HL-60/S4 treated with phorbol 12-myristate 13-acetate at 8.2 ng/mL for 4 days and 3 days (cell line): ENCODE measurements around the gene VAPA.

Experiments
- in situ Hi-C: fragments of 300-500 bp; cut with MboI; formaldehyde crosslinking; loops from 2 replicates; pipeline ENCODE4 v1.15.0; 2022; ENCODE audit warnings: low sequenced_read_pairs

The VAPA gene

DNA sequence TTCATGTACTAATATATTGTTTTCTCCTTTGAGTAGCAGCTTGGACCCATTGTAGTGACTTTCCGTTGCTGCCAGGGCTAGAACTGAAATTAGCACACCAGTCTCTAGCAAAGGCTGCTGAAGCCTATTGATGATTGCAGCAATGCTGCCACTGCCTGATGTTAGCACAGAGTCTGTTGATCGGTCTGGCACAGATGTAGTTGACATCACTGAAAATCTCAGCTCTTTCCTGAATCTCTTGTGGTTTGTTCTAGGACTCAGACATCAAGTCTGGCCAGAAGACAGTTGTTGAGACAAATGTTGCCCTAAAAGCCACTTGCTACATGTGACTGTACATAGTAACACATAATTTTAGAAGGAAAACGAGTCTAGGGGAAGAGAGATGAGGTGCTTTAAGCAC is 47.2 kb downstream of the VAPA start:
- in situ Hi-C loops: no loop called here

DNA sequence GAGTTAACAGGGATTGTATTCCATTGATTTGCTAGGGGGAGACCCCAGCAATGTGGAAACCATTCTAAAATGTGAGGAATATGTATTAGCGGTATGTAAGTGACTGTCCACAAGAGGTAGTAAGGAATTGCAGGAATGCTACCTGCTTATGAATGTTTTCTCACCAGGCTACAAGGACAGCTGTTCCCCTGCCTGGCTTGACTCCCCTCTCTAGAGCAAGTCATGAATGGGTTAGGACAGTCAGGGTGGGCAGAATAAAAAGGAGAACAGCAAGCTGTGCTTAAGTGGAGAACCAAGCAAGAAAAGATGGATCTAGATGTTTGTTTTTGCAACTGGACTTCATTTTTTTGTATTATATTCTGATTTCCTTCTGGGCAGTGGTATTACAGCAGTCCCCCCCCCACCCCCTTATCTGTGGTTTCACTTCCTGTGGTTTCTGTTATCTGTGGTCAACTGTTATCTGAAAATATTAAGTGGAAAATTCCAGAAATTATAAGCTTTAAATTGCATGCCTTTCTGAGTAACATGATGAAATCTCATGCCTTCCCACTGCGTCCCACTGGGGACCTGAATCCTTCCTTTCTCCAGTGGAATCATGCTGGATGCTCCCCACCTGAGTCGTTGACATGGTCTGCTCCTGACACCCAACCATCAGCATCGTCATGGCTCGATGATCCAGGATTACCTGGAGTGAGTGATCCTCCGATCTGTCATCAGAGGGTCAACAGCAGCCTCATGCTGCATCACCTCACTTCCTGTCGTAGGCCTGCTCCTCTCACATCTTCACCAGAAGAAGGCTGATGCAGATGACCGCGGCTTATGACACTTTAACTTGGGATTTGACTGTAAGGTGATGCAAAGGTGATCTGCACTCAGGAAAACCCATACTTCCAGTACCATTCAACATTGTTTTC is 52.2 kb downstream of the VAPA start:
- in situ Hi-C loops: no loop called here

DNA sequence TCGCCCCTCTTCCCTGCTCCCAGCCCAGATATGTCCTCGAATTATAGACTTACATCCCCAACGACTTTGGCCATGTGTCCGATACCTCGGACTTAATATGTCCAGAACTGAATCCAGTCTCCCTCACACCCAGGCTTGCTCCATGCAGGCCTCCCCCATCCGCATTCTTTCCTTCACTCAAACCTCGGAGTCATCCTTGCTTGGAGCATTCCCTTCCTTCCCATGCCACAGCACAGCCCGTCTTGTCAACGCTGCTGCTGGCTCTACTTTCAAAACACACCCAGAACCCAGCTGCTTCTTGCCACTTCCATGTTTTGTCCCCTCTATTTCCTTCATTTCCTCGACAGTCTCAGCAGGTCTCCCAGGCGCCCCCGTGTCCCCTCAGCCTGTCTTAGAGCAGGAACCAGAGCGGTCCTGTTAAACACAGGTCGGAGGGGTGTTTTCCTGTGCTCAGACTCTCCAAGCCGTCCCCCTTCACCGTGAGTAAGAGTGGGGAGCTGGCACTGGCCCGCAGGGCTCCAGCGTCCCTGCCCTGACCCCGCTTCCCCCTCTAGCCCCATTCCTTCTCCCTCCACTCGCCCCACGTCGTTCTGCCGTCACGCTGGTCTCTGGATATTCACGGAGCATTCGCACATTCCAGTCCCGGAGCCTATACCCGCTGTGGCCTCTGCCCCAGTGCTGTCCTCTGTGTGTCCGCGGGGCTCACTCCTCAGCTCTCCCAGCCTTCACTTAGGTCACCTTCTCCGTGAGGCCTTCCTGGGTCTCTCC is 54.4 kb downstream of the VAPA start:
- in situ Hi-C loops: no loop called here

DNA sequence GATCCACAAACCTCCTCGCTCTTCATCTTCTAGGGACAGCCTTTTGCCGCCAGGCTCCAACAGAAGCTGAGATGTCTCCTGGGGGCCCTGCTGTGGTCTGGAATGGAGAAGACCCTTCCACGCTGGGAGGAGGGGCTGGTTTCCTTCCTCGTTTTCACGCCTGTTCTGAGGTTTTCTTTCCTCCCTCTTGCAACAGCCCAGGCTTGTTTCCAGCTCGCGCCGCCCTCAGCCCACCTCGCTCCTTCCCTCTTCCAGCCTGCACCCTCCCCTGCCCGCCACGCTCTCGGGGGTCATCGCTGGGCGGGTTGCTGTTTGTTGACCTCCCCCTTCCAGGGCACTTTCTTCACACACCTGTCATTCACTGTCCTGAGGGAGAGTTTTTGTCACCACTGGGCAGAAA is 55.4 kb downstream of the VAPA start:
- in situ Hi-C loops: no loop called here

DNA sequence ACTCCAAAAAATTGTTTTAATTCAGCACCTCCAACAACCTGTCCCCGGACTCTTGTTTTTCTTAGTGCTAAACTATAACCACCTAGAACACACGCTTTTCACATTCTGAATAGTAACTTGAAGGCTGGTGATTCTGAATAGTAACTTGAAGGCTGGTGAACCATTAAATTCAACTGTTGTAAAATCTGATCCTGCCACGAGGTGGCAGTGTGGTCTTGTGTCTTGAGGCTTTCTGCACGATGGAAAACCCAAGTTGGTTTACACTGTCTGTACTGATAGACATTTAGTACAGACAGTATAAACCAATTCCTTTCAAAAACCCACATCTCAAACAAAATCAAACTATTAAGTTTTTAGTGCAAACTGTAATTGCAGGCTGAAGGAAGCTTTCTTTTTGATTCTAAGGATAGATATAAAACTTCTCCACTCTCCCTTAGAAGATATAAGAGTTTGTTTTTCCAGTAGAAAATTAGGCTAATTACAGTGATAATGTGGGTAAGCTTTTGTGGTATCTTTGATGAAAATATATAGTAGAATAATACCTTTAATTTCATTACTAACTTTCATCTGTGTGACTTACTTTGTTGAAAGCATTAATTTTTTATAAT is 57.6 kb downstream of the VAPA start:
- in situ Hi-C loops: loop anchor here (10.0 kb wide), 1 partner anchor 543 kb away; no protein-coding TSS in a partner anchor

DNA sequence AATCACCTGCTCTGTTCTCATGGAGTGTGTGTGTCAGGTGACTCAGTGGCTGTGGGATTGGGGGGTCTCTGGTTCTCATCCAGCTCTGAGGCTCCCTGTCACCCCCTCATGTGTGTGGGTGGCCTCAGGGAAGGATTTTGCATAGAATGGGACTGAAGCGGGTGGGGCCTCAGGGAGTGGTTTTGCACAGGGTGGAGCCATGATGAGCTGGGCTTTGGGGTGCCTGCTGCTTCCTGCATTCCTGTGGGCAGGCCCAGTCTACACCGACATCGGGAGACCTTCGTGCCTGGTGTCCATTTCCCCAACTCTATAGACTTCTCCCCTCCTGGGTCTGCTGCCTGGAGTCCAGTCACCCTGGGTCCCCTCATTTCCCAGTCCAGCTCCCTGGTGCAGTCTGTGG is 59.7 kb downstream of the VAPA start:
- in situ Hi-C loops: loop anchor here (10.0 kb wide), 1 partner anchor 541 kb away; no protein-coding TSS in a partner anchor

DNA sequence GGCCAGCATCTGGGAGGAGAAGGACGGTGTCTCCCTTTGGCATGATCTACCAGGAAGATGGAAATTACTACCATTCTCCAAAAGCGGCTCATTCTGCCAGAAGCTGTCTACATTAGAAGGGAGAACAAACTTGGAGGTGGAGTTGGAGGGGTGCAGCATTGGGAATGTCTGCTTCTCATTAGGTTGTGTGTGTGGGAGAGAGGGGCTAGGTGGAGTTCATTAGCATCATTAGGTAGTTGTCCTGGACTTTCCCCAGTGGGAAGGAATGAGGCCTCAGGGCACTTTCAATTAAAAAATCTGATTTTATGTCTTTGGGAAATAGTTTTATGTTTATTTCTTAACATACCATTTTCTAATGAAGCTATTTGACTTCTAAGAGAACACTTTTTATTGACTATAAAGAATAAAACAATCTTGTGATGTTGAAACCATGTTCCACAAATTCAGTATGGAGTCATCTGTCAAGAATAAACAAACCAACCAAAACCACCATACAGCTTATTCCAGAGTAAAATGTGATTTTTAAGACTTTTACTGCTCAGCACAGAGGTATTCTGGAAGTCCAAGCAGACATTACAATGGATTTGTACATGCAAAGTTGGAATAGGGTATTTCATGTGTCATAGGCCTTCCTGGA is 60.6 kb downstream of the VAPA start:
- in situ Hi-C loops: loop anchor here (10.0 kb wide), 1 partner anchor 540 kb away; no protein-coding TSS in a partner anchor

DNA sequence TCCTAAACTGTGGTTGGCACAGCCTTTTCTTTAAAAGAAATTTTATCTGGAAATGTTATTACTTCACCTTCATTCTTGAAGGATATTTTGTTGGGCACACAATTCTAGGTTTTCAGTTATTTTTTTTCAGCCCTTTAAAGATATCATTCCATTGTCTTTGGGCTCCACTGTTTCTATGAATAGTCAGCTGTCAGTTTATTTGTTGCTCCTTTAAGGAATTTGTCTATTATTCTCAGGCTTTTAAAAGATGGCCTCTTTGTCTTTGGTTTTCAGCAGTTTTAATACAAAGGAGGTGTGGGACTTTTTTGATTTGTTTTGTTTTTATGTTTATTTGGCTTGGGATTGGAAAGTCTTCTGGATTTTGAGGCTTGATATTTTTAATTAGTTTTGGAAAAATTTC is 61.8 kb downstream of the VAPA start:
- in situ Hi-C loops: loop anchor here (10.0 kb wide), 1 partner anchor 539 kb away; no protein-coding TSS in a partner anchor

DNA sequence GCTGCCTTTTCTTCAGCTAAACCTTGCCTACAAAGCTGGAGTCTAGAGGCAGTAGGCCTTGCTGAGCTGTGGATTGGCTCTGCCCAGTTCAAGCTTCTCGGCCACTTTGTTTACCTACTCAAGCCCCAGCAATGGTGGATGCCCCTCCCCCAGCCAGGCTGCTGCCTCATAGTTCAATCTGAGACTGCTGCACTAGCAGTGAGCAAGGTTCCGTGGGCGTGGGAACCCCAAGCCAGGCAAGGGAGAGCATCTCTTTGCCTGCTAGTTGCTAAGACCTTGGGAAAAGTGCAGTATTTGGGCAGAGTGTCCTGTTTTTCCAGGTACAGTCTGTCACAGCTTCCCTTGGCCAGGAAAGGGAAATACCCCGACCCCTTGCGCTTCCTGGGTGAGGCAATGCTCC is 68.9 kb downstream of the VAPA start:
- in situ Hi-C loops: no loop called here

DNA sequence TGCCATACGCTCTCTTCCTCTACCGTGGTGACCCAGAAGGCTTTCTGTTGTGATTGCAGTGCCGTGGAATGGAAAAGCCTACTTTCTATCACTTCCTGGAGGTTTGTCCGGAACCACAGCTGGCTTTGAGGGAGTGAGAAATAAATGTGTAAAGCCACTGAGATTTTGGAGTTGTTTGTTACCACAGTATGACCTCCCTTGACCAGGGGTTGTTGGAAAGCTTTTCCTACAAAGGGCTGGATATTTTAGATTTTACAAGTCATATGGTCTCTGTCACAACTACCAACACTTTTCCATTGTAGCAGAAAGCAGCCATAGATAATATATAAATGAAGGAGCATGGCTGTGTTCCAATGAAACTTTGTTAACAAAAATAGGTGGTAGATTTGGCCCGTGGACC is 70.3 kb downstream of the VAPA start:
- in situ Hi-C loops: no loop called here

DNA sequence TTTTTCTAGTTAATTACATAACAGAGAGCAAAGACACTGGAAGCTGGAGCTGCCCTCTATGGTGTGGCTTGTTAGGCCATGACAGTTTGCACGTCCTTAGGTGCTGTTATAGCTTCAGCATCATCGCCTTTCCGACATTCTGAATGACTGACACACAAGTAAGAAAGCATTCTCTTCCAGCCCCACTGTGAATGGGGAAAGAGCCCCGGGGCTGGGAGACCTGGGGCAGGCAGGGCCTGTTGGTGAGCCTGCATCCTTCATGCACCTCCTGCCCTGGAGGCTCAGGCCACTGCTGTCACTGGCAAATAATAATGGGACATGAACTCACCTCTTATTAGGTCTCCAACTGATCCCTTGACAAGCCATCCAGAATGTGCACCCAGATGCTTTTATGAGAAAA is 71.8 kb downstream of the VAPA start:
- in situ Hi-C loops: no loop called here

DNA sequence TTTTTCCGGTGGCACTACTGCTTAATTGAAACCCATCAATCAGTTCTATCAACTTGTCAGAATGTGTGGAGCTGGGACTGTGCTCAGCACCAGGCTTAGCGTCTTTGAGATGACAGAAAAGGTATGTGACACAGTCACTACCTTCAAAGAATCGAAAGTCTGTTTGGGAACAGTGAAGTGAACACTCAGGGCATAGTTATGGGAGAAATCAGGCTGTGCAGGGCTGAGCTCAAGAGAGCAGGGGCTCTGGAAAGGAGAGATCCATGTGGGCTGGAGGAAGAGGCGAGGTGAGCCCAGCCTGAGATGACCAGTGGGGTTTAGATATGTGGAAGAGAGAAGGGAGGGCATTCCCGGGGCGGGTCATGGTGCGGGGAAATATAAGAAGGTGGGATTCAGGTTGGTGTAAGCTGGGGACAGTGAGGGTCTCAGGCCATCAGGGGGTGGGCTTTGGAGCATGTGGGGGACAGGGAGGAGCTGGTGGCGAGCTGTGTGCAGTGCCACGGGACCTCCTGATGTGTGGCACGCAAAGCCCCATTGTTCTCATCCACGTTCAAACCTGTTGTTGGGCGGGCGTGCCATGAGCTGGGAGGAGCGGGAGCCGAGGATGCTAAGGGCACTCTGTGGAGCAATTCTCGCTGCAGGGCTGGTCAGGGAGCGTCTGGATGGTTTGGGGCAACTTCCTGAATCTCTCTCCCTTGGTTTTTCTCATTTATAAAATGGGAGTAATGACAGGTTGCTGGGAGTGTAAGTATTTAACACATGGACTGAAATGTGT is 72.5 kb downstream of the VAPA start:
- in situ Hi-C loops: no loop called here

DNA sequence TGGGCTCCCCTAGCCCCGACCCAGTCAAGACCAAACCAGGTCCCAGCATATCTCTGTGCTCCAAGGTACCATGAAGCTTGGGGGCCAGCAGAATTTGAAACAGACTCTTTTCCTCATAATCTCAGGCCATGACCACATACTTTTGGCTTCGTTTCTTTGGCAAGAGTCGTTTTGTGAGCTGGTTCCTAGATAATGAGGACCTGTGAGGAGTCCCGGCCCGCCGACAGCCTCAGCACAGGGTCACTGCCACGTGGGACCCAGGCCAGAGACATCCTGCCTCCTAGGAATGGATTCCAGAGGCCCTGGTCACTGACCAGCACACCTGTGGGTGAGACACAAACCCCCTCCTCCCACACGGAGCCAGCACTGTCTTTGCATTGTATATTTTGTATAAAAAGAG is 73.5 kb downstream of the VAPA start:
- in situ Hi-C loops: no loop called here

DNA sequence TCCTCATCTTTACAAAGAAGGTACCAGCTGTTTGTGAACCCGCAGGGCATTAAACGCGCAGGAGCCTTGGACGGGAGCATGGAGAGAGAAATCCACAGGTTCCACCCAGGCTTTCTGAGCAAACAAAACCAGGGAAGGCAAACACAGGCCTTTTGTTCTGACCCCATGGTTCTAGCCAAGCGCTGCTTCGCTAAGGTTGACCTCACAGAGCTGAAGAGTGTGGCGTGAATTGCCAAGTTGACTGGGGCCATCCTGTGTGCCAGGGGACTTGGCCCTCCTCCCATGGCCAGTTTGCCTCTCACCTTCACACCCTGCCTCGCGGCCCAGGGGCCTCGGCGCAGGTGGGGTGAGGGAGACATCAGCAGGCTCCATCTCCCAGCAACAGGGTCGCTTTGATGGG is 74.1 kb downstream of the VAPA start:
- in situ Hi-C loops: no loop called here

DNA sequence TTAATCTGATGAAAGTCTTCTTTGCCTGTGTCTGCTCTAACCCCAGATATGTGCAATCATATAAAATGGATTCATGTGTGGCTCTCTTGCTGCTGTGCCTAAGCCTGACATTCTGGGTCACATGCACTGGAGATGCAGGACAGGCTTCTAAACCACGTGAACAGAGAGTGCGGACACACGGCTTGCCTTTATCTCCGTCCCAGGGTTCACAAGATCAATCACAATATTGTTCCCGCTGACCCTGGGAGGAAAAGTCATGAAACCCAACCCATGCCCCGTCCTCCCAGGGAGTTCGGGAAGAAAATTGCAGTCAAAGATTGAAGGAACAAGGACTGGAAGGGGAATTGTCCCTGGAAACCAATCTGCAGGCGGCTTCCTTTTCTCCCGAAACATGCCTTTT is 74.8 kb downstream of the VAPA start:
- in situ Hi-C loops: no loop called here

DNA sequence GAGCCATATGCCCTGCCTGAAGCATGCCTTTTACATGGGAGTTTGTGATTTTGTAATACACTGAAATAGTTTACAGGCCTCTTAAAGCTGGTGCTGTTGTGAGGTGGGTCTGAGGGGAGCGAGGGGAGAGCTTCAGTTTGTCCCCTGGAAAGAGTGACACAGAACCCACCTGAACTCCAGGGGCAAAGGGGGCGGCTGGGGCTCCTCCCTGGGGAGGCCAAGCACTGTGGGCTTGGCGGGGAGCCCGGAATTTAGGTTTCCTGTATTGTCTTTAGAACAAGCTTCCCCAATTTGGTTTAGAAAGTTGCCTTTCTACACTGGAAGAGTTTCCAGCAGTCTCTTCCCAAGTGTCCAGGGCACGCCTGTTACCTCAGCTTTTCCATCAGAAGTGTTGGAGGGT is 75.7 kb downstream of the VAPA start:
- in situ Hi-C loops: no loop called here

DNA sequence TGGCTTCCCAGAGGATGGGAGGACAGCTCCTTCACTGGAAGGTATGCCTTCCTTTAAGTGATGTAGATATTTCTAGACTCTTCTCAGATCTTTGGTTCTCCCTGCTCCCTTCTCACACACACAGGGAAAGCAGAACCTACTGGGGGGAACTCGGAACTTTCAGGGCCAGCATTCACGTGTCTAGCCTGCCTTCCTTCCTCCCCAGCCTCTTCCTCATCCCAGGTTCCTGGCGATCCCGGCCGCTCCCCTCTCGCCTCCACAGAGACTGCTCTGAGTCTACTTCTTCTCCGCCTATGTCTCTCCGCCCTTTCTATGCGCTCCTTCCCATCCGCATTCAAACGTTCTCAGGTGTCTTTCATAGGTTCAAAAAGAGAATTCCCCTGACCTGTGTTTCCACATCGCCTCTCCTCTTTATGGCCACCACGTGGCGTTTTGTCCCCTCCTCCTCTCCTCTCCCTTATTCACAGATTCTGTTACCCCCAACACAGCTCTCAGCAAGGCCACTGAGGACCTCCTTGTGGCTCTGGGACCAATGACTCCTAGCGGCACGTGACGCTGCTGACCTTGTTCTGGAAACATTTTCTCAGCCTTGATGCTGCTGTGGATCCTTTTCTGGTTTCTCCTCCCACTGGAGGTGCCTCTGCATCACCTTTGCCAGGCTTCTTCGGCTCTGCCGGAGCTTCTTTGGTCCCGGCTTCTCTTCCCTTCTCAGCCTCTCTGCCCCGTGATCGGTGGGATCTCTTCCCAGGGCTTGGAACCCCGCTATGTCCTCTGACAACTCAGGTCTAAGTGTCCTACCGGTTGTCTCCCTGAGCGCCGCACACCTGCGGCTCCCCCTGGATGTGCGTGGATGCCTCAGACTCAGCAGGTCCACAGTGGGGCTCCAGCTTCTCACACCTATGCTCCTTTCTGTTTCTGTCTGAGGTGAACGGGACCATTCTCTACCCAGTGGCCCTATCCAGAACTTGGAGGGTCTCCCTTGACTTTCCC is 77.5 kb downstream of the VAPA start:
- in situ Hi-C loops: no loop called here

DNA sequence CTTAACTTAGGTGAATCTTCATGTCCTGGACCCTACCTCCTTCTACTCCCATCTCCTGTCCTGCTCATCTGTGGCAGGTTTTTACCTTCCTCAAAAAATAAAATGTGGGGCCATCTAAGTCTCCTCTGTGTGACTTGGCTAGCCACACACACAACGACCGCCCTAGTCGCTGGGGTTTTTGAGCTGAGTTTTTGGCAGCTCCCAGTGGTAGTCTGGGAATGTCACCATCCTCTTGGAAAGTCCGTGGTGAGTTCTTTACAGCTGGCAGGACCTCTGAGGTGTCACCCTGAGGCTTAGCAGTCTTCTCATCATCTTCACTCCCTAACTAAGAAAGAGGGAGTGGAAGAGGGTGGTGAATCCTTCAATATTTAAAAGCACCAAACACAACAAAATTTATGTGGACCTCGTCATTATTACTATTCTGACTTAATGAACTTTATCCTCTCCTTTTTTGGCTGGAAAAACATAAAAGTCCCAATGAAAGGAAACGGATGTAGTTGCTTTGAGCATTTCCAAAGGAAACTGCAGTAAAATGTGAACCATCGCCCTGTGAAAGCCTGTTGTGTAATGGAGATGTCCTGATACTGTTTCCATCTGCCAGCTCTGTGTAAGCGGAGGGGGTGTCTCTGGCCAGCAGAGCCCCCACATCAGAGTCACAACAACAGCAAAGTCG is 78.6 kb downstream of the VAPA start:
- in situ Hi-C loops: no loop called here
